ENCODE data around the gene LEMD2.

The LEMD2 gene

DNA sequence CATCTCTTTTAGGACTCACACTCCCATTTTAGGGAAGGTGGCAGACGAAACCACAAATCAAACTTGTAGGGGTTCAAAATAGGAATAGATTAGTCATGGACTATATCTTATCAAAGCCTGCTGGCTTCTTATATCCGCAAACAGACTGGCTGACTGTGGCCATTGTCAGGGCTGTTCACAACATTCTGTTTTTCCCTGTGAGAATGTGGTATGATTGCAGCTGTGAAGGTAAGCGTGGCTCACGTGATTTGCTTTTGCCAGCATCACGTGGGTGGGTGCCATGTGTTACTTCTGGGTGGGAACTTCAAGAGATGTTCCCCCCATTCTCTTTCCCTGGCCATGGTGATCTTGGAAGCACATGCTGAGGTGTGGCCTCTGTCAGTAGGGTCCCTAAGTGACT lies 48.1 kb downstream of the LEMD2 start:
- no peak for DNase-seq (ENCODE audit: low read depth in 1 of 2, low spot score in 1 of 2)

DNA sequence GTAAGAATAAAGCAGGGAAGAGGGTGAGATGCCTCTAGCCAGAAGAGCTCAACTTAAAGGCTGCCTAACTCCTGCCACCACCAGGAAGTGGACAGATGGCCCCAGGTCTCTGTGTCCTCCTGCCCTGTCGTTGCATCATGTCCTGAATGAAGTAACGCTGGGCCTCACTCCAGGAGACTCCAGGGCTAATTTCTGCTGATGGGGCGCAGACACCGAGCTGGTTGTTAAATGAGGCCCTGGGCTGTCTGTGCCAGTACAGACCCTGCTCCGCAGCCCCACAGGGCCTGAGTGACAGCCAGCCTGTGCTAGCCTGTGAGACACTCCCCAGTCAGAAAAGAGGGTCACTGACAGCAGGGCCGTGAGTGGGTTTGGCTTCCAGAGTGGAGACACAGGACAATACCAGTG lies 48.7 kb downstream of the LEMD2 start:
- DNase-seq (ENCODE audit: low read depth in 1 of 2, low spot score in 1 of 2), result no peak

DNA sequence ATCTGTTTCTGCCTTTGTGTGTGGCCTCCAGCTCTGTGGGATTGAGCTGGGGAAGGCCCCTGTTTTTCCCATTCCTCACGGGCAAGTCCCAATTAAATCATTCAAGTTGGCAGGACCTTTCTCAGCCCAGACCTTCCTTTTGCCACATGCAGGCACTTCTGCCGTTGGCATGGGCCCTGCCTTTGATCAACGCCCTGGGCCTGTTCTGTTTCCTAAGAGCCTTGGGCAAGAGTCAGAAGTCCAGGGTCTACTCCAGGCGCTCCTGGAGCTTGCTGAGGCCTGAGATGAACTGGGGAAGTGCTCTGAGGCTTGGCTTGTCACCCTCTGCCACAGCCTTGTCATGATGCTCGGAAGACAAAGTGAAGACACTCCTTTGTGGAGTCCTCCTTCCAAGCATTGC lies 49.4 kb downstream of the LEMD2 start:
- DNase-seq (ENCODE audit: low read depth in 1 of 2, low spot score in 1 of 2), result no peak

DNA sequence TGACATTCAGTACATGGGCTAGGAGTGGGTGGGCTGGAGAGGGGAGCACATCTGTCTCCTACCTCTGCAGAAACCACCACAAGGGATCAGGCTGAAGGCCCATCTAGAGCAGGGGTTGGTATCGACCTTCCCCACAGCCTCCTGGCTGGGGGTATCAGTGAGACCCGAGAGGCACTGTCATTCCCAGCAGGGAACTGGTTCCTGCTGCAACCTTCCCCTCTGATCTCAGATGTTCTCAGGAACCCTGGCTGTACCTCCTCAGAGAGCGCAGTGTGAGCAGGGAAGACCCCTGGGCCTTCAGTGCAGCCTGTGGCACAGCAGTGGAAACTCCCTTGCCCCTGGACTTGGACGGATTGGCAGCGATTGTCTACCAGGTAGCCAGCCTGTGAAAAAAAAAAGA lies 50.1 kb downstream of the LEMD2 start:
- no peak for DNase-seq (ENCODE audit: low read depth in 1 of 2, low spot score in 1 of 2)

DNA sequence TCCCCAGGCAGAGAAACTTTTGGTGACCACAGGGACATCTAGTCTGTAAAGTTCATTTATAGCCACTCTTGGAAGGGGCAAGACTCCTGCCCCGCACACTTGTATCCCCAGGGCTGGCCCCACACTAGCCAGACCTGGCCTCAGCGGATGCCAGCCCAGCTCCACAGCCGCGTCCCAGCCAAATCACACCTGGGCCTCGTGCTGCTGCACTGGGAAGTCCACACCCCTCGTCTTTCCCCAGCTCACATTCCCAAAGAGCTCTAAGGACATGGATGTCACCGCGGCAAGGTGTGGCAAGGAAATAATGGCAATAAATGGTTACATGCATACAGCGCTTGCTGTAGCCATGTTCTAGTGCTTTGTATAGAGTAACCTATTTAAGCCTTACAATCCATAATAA lies 50.8 kb downstream of the LEMD2 start:
- no peak for DNase-seq (ENCODE audit: low read depth in 1 of 2, low spot score in 1 of 2)

DNA sequence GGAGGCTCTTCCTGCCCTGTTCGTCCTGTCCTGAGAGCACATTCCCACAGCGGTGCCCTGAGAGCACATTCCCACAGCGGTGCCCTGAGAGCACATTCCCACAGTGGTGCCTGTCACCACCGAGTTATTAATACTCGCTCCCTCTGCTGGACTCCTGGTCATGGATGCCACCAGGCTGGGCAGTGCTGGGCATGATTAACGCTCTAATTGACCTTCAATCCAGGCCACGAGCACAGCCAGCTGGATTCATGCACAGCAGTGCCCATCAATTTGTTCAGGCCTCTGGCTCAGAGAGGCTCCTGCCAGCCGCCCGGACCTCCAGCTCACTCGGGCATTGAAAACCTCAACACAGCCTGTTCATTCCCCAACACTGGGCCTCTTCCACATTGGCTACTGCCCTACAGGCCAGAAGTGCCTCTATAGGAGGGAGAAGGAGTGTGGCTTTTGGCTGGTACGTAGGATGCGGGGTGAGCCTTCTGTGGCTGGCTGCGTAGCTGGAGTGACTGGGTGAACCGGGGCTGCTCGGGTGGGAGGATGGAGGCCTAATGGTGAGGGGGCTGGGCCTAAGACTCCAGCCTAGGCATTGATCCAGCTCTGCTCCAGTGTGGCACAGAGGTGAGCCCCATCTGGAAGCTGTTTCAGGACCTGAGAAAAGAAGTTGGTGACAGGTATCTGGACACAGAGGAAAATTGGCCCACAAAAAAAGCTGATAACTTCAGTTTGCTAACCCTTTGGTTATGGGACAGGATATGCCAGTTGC lies 51.5 kb downstream of the LEMD2 start:
- DNase-seq (ENCODE audit: low read depth in 1 of 2, low spot score in 1 of 2), result no peak

DNA sequence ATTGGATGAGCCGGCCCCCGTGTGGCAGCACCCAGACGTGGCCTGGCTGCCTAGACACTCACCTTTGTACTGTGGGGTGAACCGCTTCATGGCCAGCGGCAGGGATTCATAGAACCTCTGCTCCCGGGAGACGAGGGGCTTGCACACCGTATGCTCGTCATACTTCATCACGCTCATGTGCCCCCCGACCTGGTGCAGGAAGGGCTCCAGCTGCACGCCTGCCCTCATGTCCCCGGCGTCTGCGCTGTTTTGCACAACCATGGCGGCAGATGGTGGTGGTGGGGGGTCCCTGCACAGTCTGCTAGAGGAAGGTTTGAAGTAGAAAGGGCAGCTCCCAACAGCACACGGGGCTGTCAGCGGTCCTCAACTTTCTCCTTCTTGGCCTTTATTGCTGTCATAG lies 53.7 kb downstream of the LEMD2 start:
- no peak for DNase-seq (ENCODE audit: low read depth in 1 of 2, low spot score in 1 of 2)

DNA sequence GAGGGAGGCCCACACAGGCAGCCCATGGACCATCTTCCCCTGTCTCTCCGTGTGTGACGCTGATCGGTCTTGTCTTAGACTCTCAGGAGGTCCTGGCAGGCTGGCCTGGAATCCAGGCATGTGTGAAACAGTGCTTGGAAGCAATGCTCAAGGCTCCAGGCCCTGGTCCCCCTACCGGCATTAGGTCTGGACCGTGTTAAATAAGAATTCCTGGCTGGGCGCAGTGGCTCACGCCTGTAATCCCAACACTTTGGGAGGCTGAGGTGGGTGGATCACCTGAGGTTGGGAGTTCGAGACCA lies 55.3 kb downstream of the LEMD2 start:
- no peak for DNase-seq (ENCODE audit: low read depth in 1 of 2, low spot score in 1 of 2)

DNA sequence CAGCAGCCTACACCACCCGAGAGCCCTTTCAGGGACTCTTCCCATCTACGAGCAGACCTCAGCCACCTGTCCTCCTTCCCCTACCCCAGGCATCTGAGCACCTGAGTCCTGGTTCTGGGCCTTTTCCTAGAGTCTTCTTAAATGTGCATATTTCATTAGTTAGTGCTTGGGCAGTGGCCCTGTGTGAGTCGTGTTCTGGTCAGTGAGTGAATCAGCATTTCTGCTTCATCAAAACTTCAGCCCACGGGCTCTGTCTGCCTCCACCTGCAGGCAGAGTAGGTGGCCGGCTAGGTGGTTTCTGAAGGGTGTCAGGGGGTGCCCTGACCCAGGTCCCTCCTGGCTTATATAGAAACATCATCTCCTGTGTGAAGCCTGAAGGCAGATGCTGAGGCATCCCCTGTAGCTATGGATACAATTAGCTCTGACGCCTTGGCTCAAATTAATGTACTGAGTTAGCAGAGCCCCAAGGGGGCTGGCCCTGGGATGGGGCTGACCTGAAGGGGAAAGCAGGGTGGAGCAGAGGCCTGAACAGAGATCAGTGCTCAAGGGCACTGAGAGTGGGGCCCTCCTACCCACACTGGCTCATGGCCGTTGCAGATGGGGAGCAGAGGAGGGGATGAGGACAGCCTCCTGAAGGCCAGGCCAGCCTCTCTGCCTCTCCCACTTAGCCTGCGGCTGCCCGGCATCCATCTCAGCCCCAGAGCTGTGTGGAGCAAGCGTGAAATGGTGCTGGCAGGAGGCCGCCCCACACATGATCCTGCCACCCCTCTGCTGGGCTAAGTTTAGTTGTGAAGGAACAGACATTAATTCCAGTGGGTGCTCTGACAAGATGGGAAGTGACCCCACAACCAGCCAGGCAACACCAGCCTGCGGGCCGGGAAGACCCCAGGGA lies 55.9 kb downstream of the LEMD2 start:
- no peak for DNase-seq (ENCODE audit: low read depth in 1 of 2, low spot score in 1 of 2)

DNA sequence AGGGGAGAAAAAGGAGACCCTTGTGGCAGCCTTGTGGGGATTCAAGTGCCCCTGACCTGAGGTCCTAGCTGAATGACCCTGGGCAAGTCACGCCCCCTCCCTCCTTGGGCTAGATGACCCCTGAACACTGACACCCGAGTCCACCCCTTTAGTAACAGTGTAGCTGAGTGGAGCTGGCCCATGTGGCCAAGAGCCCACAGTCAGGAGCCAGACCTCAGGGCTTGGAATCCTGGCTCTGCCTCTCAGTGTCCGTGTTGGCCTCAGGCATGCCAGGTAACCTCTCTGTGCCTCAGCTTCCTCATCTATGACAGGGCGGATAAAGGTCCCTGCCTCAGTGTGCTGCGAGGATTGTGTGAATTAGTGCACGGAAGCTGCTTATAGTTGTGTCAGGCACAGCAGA lies 56.5 kb downstream of the LEMD2 start:
- DNase-seq (ENCODE audit: low read depth in 1 of 2, low spot score in 1 of 2), result no peak

DNA sequence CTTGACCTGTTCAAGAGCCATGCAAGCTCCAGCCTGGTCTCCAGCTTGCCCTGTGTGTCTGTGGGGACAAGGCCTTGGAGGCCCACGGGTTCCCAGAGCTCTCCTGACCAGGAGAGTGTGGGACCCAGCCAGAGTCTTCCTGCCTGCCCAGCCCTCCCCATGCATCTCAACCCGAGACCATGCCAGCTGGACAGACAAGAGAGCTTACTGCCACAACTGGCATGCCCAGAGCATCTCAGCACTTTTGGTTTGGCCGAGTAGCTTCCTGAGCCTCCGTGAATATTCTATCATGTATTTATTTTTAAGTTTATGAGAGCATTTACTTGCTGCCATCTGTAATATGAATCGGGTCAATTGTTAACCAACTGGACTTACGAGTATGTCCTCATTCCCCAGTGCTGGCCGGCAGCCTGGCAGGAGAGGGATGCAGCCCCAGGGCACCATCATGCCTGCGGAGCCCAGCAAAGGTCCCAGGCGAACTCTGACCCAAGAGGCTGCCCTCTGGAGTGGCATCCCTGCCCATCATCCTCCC lies 57.1 kb downstream of the LEMD2 start:
- no peak for DNase-seq (ENCODE audit: low read depth in 1 of 2, low spot score in 1 of 2)

DNA sequence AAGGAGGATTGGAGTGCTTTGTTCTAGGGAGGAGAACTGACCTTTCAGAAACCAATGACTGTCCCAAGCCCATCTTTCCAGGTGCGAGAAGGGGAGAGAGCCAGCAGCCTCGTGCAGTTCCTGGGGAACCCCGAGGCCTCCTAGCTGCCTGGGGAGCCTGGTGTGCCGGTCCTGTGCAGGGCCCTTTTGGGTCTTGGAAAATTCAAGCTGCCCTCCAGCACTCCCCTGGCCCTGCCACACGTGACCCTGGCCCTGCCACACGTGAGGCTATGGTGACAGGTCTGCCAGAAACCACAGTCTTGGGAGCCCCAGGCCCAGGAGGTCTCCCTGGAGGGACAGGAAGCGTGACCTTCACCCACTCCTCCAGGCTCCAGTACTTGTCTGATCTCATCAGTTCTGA lies 57.9 kb downstream of the LEMD2 start:
- DNase-seq (ENCODE audit: low read depth in 1 of 2, low spot score in 1 of 2), result no peak

DNA sequence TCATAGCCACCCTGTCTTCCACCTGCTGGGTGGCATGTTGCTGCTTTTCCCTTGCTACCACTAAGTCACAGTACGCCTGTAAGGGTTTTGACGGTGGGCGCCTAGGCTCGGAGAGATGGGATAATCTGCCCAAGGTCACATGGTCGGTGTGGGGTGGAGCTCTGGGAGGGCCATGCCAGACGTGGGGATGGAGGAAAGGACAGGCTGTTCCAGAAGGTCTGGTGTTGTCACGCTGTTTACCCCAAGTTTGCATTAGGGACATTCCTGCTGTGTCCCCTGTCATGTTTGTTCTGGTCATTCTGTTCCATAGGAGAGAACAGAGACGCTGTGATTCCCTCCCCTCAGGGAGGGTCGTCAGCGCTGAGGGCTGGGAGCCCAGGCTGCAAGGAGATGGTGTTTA lies 58.3 kb downstream of the LEMD2 start:
- DNase-seq (ENCODE audit: low read depth in 1 of 2, low spot score in 1 of 2), result no peak

DNA sequence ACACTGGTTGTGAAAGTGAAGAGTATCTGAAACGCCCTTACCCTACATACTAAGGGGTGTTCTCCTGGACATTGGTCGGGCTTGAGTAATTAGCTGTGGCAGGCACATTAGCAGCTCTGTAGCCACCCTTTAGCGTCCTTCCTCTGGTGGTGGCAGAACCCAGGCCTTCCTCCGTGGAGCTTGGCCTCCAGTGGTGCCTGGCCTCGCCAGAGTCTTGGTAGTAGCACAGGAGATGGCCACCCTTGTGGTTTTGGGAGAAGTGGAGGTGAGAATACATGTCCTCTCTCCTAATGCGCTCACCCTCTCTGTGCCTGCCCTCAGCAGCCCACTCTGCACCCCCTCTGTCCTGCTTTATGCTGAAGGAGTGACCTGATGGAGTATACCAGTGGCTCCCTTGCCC lies 59.9 kb downstream of the LEMD2 start:
- no peak for DNase-seq (ENCODE audit: low read depth in 1 of 2, low spot score in 1 of 2)

DNA sequence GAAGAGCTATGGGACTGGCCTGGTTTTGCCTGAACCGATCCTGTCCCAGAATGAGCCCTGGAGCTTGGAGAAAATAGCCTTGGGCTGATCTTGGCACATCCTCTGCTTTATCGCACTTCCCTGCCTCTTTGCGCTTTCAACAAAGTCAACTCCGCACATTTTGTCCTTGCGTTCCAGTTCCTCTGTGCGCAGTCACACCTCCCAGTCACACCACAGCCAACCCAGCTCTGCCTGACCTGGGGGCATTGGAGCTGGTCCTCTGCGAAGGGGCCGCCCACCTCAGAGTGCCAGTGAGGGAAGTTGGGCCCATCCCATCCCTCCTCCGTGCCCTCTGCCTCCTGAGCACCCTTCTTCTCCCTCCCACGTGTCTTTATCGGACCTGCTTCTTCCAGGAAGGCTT lies 60.5 kb downstream of the LEMD2 start:
- DNase-seq (ENCODE audit: low read depth in 1 of 2, low spot score in 1 of 2), result no peak

DNA sequence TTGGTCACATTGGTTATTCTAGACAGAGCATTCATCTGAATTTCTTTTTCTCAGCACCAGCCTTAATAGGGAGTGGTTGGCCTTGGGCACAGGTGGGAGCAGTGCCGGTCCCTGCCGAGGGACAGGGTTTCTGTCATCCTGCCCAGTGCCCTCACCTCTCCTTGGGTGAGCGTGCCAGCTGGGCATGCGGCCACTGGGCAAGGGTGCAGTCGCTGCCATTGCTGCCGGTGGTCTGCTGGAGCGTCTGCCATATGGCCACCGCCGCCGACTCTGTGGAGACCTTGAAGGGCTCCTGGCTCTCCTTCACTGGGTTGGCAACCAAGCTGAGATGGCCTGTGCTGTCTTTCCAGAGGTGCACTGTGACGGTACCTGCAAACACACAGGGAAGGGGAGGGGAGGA lies 61.0 kb downstream of the LEMD2 start:
- DNase-seq (ENCODE audit: low read depth in 1 of 2, low spot score in 1 of 2), result no peak

DNA sequence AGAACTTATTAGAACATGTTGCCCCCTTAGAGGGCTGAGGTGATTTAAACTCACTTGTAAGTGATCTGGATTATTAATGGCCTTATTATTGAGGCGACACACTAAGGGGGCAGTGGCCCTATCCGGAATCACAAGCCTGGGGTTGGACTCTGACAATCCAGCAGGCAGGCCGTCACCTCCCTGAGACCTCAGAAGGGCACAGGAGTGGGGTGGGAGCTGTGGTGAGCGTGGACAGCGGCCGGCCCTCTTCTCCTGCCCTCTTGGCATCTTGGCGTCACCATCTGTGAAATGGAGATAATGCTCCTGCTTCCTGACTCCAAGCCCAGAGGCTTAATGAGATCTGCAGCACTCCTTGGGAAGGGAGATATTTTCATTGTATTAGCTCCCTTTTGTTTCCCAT lies 61.8 kb downstream of the LEMD2 start:
- no peak for DNase-seq (ENCODE audit: low read depth in 1 of 2, low spot score in 1 of 2)

DNA sequence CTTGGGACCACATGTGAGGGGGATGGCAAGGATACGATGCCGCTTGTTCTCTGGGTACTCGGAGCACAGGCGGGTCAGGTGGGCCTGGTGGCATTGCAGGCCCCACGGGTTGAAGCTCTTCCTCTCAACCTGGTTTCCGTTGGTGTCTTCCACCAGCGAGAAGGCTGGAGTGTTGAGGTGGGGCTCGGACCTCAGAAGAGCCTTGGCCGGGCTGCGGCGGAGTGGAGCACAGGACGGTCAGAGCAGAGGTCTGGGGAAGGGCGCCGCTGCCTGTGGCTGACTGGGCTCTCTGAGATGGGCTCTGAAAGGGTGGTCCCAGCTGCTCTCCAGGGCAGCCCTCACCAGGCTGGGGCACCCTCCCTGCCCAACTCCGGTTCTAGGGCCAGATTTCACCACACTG lies 62.2 kb downstream of the LEMD2 start:
- DNase-seq (ENCODE audit: low read depth in 1 of 2, low spot score in 1 of 2), result no peak

DNA sequence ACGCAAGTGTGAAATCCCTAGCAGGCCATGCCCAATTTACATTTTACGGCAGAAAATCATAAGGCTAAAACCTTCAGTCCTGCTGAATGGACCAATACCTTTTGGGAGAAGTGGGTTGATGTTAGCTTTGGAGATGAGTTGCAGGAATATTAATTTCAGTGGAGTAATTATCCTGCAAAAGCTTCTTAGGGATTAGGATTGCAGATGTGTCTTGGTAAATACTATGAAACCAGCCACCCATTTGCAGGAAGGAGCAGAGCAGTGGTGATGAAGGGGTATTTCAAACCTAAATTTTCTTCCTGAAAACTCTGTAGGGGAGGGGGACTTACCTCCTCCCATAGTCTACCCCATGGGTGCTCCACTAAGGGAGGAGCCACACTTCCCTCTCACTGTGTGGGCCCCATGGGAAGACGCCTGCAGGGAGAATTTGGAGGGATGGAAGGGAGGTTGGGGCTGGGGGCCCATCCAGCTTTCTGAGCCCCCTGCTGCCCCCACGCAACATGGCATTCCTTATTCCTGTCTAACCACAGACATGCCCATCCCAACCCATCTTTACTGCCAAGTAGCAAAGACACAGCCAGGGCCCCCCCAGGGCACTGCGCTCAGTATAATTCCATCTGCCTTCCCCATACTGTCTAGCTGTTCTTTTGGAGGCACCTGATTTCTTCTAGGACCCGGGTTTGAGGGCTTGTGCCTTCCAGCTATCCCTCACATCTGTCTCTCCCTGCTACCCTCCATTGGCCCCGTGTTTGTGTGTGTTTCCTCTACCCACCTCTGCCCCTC lies 62.8 kb downstream of the LEMD2 start:
- DNase-seq (ENCODE audit: low read depth in 1 of 2, low spot score in 1 of 2), result no peak

DNA sequence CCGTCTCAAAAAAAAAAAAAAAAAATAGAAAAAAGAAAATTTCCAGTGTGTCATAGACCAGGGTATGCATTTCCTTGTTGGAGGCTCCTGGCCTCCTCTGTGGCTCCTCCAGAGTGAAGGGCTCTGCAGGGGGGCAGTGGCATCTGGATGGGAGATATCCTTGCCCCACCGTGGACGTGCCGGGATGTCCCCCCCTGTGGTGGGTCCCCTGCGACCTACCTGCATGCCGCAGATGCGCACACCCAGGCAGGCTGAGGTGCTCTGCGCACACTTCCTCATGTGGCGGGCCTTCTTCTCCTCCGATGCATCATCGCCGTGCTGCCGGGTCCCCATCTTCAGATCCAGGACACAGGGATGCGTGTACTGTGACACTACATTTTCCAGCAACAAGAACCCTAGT lies 63.7 kb downstream of the LEMD2 start:
- no peak for DNase-seq (ENCODE audit: low read depth in 1 of 2, low spot score in 1 of 2)

DNA sequence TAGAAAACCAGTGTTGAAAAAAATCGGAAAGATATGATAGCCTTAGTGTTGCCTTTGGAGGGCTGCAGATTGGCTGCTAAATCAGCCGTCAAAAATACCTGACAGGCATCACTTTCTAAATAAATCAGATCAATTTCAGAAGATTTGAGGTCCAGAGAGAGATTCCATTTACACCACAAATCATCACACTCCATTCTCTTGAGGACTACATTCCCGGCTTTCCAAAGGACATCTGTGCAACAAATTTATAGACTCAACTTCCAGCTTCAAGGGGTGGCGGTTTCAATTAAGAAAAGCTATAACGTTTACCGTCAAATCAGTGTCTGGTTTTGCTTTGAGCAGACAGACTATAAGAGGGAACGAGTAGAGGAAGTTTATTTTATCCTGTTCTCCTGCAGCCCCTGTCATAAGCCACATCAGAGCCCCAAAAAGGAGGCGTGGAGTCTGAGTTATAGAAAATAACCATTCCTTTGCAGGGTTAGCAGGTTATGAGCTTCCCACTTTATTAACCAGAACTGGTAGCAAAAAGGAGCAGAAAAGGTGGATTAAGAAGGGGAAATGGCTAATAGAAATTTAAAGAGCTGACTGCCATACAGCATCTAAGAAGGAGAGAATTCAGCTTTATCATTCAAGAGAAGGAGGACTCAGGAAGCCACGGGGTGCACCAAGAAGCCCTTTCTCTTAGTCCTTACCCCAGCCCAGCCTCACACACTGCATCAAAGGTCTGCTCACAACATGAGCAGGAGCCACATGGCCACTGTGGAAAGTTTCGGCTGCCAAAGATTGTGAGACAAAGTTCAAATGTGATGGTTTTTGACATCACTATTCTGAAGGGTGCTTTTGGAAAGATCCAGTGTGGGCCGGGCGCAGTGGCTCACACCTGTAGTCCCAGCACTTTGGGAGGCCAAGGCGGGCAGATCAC lies 64.6 kb downstream of the LEMD2 start:
- DNase-seq (ENCODE audit: low read depth in 1 of 2, low spot score in 1 of 2), result no peak
